NCI-H1105 (cell line): ENCODE data around the gene SULT2A1.
"Not testable (repeated sequence)": the region's sequence is repeated elsewhere in the genome, so short reads cannot be mapped to it uniquely, and the experiment has no call there.

Experiments used
- DNase-seq: peaks from one replicate; lab custom pipeline; 2025; lab: John Stamatoyannopoulos, UW

The SULT2A1 gene

GRCh38 chr19:47860602-47861297, 25.4 kb downstream of the SULT2A1 start:
- no peak for DNase-seq

- not testable (repeated sequence) for DNase-seq
Observed at GRCh38 chr19:47859838-47860237, 26.3 kb downstream of the SULT2A1 start.

DNA sequence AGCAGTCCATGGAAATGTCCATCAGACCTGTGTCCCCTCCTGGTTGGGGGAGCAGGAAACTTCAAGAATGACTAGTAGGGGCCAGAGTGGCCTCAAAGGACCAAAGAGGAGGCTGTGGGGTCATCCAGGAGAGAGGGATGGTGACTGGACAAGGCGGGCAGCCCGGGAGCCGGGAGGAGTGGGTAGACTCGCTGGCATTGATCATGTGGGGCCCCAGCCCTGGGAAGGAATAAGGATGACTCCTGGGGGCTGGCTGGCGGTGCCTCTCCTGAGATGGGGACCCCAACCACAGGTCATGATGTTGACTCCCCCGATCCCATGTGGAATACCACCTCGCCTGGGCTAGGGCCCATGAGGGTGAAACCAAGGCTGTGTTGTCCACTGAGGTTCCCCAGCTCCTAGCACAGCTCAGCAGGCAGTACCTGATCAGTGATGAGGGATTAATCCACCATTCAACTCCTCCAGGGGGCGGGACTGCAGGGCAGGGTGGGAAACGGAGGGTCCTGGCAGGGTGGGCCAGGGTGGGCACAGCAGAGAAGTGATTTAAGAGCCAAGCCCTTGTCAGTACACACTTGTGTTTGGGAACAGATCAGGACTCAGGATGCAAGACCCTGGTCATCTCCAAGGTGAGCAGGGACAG, 27.3 kb downstream of the SULT2A1 start, which contains the start of gene TPRX2:
TPRX2 (plus strand) TSS at position 590 of the 640 bp plus-strand sequence; CDS start at position 602, 12 bp downstream.
- DNase-seq, result not testable (repeated sequence)

DNA sequence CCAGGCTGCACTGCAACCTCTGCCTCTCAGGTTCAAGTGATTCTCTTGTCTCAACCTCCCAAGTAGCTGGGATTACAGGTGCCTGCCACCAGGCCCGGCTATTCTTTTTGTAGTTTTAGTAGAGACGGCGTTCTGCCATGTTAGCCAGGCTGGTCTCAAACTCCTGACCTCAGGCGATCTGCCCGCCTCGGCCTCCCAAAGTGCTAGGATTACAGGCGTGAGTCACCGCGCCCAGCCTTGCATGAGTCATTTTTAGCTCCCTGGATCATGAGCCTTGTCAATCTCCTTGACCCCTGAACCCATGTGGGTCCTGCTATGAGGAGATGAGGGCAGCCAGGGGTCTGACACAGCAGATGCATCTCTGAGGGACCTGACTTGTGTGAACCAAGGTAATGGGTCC, 27.9 kb downstream of the SULT2A1 start:
- DNase-seq, result not testable (repeated sequence)

- DNase-seq, result no peak
Observed at GRCh38 chr19:47854459-47854858, 31.7 kb downstream of the SULT2A1 start.

- no peak for DNase-seq
Observed at GRCh38 chr19:47853003-47853402, 33.1 kb downstream of the SULT2A1 start.

DNA sequence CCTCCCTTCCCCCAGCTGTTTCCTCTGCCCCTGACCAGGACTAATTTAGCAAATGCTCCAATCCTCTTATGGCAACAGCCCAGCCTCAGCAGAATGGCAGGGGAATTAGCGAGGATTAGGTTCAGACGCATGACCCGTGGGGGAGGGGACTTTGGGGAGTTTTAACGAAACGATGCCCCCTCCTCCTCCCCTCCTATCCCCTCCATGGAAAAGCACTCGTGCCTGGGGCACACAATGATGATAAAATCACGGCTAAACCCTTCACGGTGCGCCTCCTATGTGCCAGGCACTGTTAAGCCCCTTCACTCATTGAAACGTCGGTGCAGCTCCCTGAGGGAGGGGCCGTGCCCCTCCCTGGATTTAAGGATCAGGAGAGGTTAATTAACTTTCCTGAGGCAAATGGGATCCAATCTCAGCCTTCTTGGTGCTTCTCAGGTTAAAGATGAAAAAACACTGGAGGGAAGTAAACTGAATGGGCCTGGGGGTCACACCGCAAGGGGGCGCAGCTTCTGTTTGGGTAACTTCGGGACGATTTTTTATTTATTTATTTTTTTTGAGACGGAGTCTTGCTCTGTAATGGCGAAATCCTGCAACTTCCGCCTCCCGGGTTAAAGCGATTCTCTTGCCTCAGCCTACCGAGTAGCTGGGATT, 37.2 kb downstream of the SULT2A1 start:
- no peak for DNase-seq

DNA sequence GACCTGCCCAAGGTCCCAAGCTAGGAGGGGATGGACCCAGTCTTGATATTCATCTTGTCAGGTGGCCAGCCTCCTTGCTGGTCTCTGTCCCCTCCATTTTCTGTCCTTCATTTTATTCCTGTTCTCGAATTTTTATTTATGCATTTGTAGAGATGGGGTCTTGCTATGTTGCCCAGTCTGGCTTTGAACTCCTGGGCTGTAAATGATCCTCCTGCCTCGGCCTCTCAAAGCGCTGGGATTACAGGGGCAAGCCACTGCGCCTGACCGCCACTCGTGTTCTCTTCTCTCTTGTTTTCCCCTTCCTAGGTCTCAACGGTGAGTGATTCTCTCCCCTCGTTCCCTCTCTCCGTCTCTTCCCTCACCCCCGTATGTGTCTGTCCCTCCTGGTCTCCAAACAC, 37.7 kb downstream of the SULT2A1 start:
- no peak for DNase-seq

DNA sequence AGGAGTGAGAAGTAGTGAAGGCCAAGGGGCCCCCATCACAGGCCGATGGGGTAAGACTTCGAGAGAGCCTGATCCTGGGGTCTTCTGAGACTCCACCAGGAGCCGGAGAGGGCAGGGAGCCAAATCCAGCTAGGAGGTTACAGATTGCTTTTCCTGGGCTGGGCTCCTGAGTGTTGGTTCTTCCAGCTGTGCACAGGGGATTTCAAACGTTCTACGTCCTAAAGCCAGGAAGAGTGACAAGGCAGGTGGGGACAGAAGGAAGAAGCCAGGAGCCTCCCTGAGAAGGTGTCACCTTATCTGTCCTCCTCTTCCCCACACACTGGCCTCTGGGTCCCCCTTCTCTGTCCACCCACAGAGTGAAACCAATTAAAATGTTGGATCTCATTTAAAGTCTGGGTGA, 43.2 kb downstream of the SULT2A1 start:
- no peak for DNase-seq

DNA sequence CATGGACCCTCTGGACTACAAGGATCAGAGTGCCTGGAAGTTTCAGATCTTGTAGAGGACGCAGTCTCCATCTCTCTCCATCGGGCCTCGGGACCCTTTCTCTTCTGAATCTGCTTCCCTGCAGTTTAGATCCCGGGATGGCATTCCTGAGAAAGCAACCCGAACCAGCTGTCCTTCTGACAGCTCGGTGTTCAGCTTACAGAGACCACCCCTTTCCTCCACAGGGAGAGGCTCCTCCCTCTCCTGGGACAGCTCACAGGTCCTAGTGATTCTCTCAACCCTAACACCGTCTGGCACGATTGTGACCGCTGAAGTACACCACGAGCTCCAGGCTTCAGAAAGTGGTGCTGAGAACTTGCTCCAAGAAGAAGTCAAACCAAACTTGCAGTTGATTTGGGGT, 46.2 kb downstream of the SULT2A1 start:
- DNase-seq, result no peak

DNA sequence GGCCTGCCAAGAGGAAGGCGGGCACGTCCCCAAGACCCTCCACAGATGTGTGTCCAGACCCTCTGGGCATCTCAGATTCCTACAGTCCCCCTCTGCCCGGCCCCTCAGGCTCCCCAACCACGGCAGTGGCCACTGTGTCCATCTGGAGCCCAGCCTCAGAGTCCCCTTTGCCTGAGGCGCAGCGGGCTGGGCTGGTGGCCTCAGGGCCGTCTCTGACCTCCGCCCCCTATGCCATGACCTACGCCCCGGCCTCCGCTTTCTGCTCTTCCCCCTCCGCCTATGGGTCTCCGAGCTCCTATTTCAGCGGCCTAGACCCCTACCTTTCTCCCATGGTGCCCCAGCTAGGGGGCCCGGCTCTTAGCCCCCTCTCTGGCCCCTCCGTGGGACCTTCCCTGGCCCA, 46.7 kb downstream of the SULT2A1 start:
- no peak for DNase-seq

GRCh38 chr19:47836038-47836437, 50.1 kb downstream of the SULT2A1 start:
- no peak for DNase-seq

- DNase-seq, result no peak
Observed at GRCh38 chr19:47832723-47833122, 53.4 kb downstream of the SULT2A1 start.

DNA sequence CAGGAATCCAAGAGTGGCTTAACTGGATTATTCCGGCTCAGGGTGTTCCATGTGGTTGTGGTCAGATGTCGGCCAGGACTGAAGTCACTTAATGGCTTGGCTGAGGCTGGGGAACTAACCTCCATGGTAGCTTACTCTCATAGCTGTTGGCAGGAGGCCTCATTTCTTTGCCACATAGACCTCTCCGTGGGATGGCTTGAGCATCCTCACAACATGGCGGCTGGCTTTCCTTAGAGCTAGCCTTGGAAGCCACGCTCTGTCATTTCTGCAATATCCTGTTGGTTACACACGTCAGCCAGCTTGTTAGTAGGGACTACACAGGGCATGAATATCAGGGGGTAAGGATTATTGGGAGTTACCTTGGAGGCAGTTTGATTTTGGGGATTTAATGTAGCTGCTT, 59.3 kb downstream of the SULT2A1 start:
- no peak for DNase-seq

- DNase-seq, result no peak
Observed at GRCh38 chr19:47824396-47824795, 61.7 kb downstream of the SULT2A1 start.

GRCh38 chr19:47821460-47822020, 64.6 kb downstream of the SULT2A1 start, which contains the start of gene CRX:
Gene CRX (plus strand): TSS chr19:47821937. CDS start chr19:47834444, 12,507 bp downstream.
- no peak for DNase-seq
